Esophagus squamous epithelium (tissue), 5 donors: ENCODE results near the gene ECT2. TPM values are rescaled to one million over a fixed set of nuclear protein-coding genes. Genes with fewer than 3 reads are reported as not detected.
"Not testable (repeated sequence)": the region's sequence is repeated elsewhere in the genome, so short reads cannot be mapped to it uniquely, and the experiment has no call there.

Experiments used
- DNase-seq: peaks from one replicate; lab custom pipeline; 2025; lab: John Stamatoyannopoulos, UW
- H3K27ac ChIP-seq, 4 donors: fragments of 200-600 bp; sonication (generic); one replicate each; pipeline ENCODE4 v1.5.1; 2016 to 2019; ENCODE audit warnings: mild to moderate bottlenecking in 1 of 4
- H3K27me3 ChIP-seq, 4 donors: fragments of 200-600 bp; sonication (generic); 1 replicate in 3 of 4; 2 replicates in 1 of 4; pipeline versions ENCODE4 v1.5.1 to v1.6.0; 2017 to 2021; ENCODE audit warnings: antibody characterized with exemption in 1 of 4
- H3K36me3 ChIP-seq, 3 donors: fragments of 200-600 bp; sonication (generic); one replicate each; pipeline ENCODE4 v1.5.1; 2016 to 2019
- H3K4me1 ChIP-seq, 3 donors: fragments of 200-600 bp; sonication (generic); one replicate each; pipeline ENCODE4 v1.5.1; 2017 to 2019
- H3K4me3 ChIP-seq, 4 donors: fragments of 200-600 bp; sonication (generic); 1 replicate in 3 of 4; 2 replicates in 1 of 4; pipeline ENCODE4 v1.5.1; 2016 to 2019; ENCODE audit warnings: mild to moderate bottlenecking in 2 of 4, moderate library complexity in 1 of 4
- H3K9me3 ChIP-seq, 3 donors: fragments of 200-600 bp; sonication (generic); one replicate each; pipeline ENCODE4 v1.5.1; 2016 to 2019
- POLR2A ChIP-seq, 4 donors: fragments of 450-650 bp; IDR thresholded peaks; one replicate each; pipeline ENCODE4 v1.6.1; 2017; ENCODE audit warnings: antibody characterized with exemption in 4 of 4, mild to moderate bottlenecking in 4 of 4, moderate library complexity in 3 of 4
- WGBS, 2 donors: methylation state at CpG; one replicate each; pipeline ENCODE4 v1.1.5; 2018; 5-methylcytosine and 5-hydroxymethylcytosine counted together
- intact Hi-C: fragments of 100-400 bp; cut with DNase I; formaldehyde crosslinking; loops from one replicate; pipeline ENCODE4 v1.15.0; 2022
- total RNA-seq, 4 donors: library from RNA; depleted of rRNA; stranded (reverse); fragments of >200 nt; gene quantifications; one replicate each; pipeline ENCODE4 v1.1.0, GENCODE V29; 2016
- TF ChIP-seq, protein P1 (sequence below), 6 experiments: fragments of 450-650 bp in 4 of 6; fragments of 200-600 bp in 2 of 6; sonication (generic) in 2 of 6; IDR thresholded peaks; one replicate each; pipeline ENCODE4 v1.5.1; 2016 to 2019; ENCODE audit warnings: antibody characterized with exemption in 6 of 6, mild to moderate bottlenecking in 4 of 6, moderate library complexity in 4 of 6
- donor health status: DM: yes; HTN: yes; CAD: no.

ECT2 gene
- 10 to 100 TPM in 3 of 4 donors, 1 to 10 TPM in 1; 7.7 to 30.5 (median 17.7) TPM for total RNA-seq

GRCh38 chr3:172750368-172751174 is at the start of gene ECT2:
Gene ECT2, plus strand, starts transcription at chr3:172750726. Its CDS starts 3,805 bp downstream, at chr3:172754531.
- intact Hi-C loops: no loop called here
- peak; percentile 98 for DNase-seq
- TF ChIP-seq, protein P1, sequence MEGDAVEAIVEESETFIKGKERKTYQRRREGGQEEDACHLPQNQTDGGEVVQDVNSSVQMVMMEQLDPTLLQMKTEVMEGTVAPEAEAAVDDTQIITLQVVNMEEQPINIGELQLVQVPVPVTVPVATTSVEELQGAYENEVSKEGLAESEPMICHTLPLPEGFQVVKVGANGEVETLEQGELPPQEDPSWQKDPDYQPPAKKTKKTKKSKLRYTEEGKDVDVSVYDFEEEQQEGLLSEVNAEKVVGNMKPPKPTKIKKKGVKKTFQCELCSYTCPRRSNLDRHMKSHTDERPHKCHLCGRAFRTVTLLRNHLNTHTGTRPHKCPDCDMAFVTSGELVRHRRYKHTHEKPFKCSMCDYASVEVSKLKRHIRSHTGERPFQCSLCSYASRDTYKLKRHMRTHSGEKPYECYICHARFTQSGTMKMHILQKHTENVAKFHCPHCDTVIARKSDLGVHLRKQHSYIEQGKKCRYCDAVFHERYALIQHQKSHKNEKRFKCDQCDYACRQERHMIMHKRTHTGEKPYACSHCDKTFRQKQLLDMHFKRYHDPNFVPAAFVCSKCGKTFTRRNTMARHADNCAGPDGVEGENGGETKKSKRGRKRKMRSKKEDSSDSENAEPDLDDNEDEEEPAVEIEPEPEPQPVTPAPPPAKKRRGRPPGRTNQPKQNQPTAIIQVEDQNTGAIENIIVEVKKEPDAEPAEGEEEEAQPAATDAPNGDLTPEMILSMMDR (IDR thresholded peaks at IDR 0.05): peak; percentile 58 to 91 (median 86)
- TF ChIP-seq POLR2A (IDR thresholded peaks at IDR 0.05): peak in 1 of 4 donors; percentile 41
- Histone ChIP-seq H3K27me3 (no peaks in the 10 kb centered on the region), H3K4me1 (peaks cover 7 to 30% (median 14%) of the 10 kb centered on the region in 3 donors), H3K4me3 (peak within 1 kb of the TSS; percentile 78 to 96 (median 84)), H3K27ac (peak within 1 kb of the TSS; percentile 77 to 91 (median 85)), H3K36me3 (peaks cover 0 to 3% (median 0%) of the 10 kb centered on the region in 3 donors), H3K9me3 (no peaks in the 10 kb centered on the region)
- 0 to 1% methylated on average over 37 to 49 of the region's 49 CpGs for WGBS, 2 donors

DNA sequence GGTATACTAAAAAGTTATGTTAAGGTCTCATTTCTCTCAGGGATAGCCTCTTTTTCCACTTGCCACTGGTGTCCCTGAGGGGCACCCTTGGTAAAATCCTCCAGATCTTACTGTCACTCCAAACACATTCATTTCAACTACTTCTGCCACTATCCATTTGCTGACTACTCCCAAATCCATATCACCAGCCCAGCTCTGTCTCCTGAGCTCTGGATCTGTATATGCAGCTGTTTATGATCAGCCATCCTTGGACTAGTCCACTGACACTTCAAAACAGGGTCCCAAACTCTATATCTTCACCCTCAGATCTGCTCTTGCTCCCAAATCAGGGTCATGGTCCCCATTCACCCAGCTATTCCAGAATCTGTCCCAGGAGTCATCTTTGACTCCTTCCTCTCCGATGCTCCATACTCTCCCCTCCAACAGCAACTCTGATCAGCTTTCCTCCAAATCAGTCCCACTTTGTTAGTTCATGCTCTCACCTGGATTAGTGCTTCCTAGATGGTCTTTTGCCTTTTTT is 49.5 kb upstream of the ECT2 start:
- H3K27ac ChIP-seq: no peak overlapping the region
- H3K4me3 ChIP-seq: no peak overlapping the region
- intact Hi-C loops: no loop called here
- H3K27me3 ChIP-seq: no peaks in the 10 kb centered on the region
- no peak for DNase-seq
- no peaks in the 10 kb centered on the region for H3K36me3 ChIP-seq
- TF ChIP-seq, protein P1 (IDR thresholded peaks at IDR 0.05): no peak
- no peak for TF ChIP-seq POLR2A (IDR thresholded peaks at IDR 0.05)
- 91 to 100% methylated on average over 1 of the region's 1 CpG for WGBS, 2 donors
- no peaks in the 10 kb centered on the region for H3K9me3 ChIP-seq
- H3K4me1 ChIP-seq: no peaks in the 10 kb centered on the region

GRCh38 chr3:172701751-172702150 is 48.8 kb upstream of the ECT2 start:
- DNase-seq: no peak
- no peaks in the 10 kb centered on the region for H3K27me3 ChIP-seq
- H3K27ac ChIP-seq: no peak overlapping the region
- TF ChIP-seq, protein P1 (IDR thresholded peaks at IDR 0.05): no peak
- no peak for TF ChIP-seq POLR2A (IDR thresholded peaks at IDR 0.05)
- 92 to 98% methylated on average over 3 of the region's 3 CpGs for WGBS, 2 donors
- no peaks in the 10 kb centered on the region for H3K36me3 ChIP-seq
- intact Hi-C loops: no loop called here
- no peak overlapping the region for H3K4me3 ChIP-seq
- no peaks in the 10 kb centered on the region for H3K9me3 ChIP-seq
- peaks cover 0 to 4% (median 0%) of the 10 kb centered on the region in 3 donors for H3K4me1 ChIP-seq

- Histone ChIP-seq H3K9me3 (no peaks in the 10 kb centered on the region), H3K36me3 (no peaks in the 10 kb centered on the region), H3K4me3 (no peak overlapping the region), H3K4me1 (peaks cover 0 to 9% (median 0%) of the 10 kb centered on the region in 3 donors), H3K27ac (no peak overlapping the region), H3K27me3 (no peaks in the 10 kb centered on the region)
- intact Hi-C loops: no loop called here
- no peak for TF ChIP-seq POLR2A (IDR thresholded peaks at IDR 0.05)
- TF ChIP-seq, protein P1 (IDR thresholded peaks at IDR 0.05): no peak
- 78 to 87% methylated on average over 3 of the region's 3 CpGs for WGBS, 2 donors
- no peak for DNase-seq
Observed at GRCh38 chr3:172702256-172702655, 48.3 kb upstream of the ECT2 start.

DNA sequence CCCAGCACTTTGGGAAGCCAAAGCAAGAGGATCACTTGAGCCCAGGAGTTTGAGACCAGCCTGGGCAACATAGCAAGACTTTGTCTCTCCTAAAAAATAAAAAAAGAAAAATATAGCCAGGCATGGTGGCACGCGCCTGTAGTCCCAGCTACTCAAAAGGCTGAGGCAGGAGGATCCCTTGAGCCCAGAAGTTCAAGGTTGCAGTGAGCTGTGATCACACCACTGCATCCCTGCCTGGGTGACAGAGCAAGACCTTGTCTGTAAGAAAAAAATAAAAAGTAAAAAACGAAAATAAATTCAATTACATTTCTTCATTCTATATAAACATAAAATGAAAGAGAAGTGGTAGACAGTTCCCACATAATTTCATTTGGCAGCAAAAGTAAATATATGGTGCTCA is 47.8 kb upstream of the ECT2 start:
- intact Hi-C loops, H3K4me3 ChIP-seq, H3K36me3 ChIP-seq, H3K27me3 ChIP-seq, H3K9me3 ChIP-seq, DNase-seq, H3K27ac ChIP-seq: not testable (repeated sequence)
- 88 to 90% methylated on average over 3 of the region's 3 CpGs for WGBS, 2 donors
- H3K4me1 ChIP-seq: peaks cover 0 to 14% (median 0%) of the 10 kb centered on the region in 3 donors
